MCF 10A (cell line): ENCODE measurements around the gene PLA1A. TPM values are rescaled to one million over a fixed set of nuclear protein-coding genes. Genes with fewer than 3 reads are reported as not detected.
"Not testable (repeated sequence)": the region's sequence is repeated elsewhere in the genome, so short reads cannot be mapped to it uniquely, and the experiment has no call there.

ENCODE experiments used
- Bru-seq: library from RNA; stranded (reverse); fragments of 400-500 nt; gene quantifications from one replicate; lab custom pipeline; 2021; lab: Mats Ljungman, UMichigan
- BruChase-seq, 2 experiments: library from RNA; stranded (reverse); fragments of 400-500 nt; gene quantifications; one replicate each; lab custom pipeline; 2021; lab: Mats Ljungman, UMichigan
- BruUV-seq: library from RNA; stranded (reverse); fragments of 400-500 nt; replicated peaks from 2 replicates; lab custom pipeline; 2021; lab: Mats Ljungman, UMichigan
- CTCF ChIA-PET: fragments of 300-600 bp; sonication (Branson Sonifier 250); formaldehyde crosslinking; extraction: SDS; loops from one replicate; lab custom pipeline; 2021; ENCODE audit warnings: antibody characterized with exemption, inconsistent platforms; lab: Yijun Ruan, JAX
- POLR2A ChIA-PET: fragments of 300-600, 350-650 bp; sonication (Branson Sonifier 250); formaldehyde crosslinking; extraction: SDS; loops from one replicate; lab custom pipeline; 2020; ENCODE audit warnings: antibody characterized with exemption, inconsistent platforms; lab: Yijun Ruan, JAX
- DNase-seq: peaks from one replicate; pipeline ENCODE4 v3.0.0-alpha.2; 2018; ENCODE audit not compliant: unreplicated experiment
- H3K27ac Mint-ChIP-seq: one replicate; pipeline ENCODE4 v1.8.0; 2022; ENCODE audit warnings: mild to moderate bottlenecking, low read depth, mixed read lengths; ENCODE audit not compliant: unreplicated experiment
- H3K27me3 Mint-ChIP-seq: one replicate; pipeline ENCODE4 v1.8.0; 2022; ENCODE audit warnings: mixed read lengths; ENCODE audit not compliant: insufficient read depth, unreplicated experiment
- H3K36me3 Mint-ChIP-seq: one replicate; pipeline ENCODE4 v1.8.0; 2022; ENCODE audit warnings: mild to moderate bottlenecking, moderate library complexity, mixed read lengths; ENCODE audit not compliant: insufficient read depth, unreplicated experiment
- H3K4me1 Mint-ChIP-seq: one replicate; pipeline ENCODE4 v1.8.0; 2022; ENCODE audit warnings: mixed read lengths; ENCODE audit not compliant: insufficient read depth, unreplicated experiment
- H3K4me3 Mint-ChIP-seq: one replicate; pipeline ENCODE4 v1.8.0; 2022; ENCODE audit warnings: mild to moderate bottlenecking, moderate library complexity, mixed read lengths; ENCODE audit not compliant: unreplicated experiment
- H3K9me3 Mint-ChIP-seq: one replicate; pipeline ENCODE4 v1.8.0; 2022; ENCODE audit warnings: mixed read lengths; ENCODE audit not compliant: unreplicated experiment
- CTCF ChIP-seq: fragments of 200-600 bp; IDR thresholded peaks from one replicate; pipeline ENCODE4 v1.8.0; 2022; ENCODE audit warnings: antibody characterized with exemption, mild to moderate bottlenecking; ENCODE audit not compliant: unreplicated experiment
- intact Hi-C: fragments of 100-400 bp; cut with micrococcal nuclease; formaldehyde crosslinking; loops from 2 replicates; pipeline ENCODE4 v1.14.1; 2022
- long read RNA-seq: library from polyadenylated mRNA; stranded (forward); transcript quantifications from one replicate; pipeline ENCODE4 v2.0.0, GENCODE V29; 2022
- total RNA-seq: library from RNA; stranded (reverse); gene quantifications from 2 replicates; pipeline ENCODE4 v1.2.3, GENCODE V29; 2022

The PLA1A gene
- total RNA-seq (not detected in 2 replicates), Bru-seq, nascent RNA (percentile 4 among the genes with signal in this experiment), BruChase-seq, experiment 1, labeled RNA remaining after a 6-hour chase (not detected), BruChase-seq, experiment 2, labeled RNA remaining after a 2-hour chase (percentile 6 among the genes with signal in this experiment)
- long read RNA-seq: 0 reads

DNA sequence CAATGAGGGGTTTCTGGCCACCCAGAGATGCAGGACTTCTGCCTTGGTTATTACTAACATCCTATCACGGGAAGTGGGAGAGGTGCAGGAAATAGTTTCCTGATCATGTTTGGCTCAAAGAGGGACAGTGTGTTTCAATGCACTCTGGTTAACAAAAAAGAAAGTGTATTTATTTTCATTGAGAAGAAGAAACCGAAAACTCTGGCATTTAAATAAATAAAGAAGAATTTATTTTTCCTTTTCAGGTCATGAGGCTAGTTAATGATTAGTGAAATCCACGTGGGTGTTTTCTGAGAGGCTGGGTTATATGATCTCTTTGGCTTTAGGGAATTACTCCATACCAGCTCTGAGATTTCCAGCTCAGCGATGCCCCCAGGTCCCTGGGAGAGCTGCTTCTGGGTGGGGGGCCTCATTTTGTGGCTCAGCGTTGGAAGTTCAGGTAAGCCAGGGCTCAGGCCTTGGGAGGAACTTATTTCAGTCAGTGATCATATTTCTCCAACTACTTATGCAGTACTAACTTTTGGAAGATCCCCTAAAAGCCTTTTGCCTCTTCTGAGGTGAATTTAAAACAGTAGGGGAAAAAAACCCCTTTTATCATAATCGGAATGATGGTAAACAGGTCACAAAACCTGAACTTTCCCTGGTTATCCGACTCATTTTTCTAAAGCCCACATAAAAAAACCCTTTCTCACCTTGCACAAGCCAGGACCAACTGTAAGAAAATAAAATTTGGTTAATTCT, at the start of gene PLA1A:
Gene PLA1A (plus strand): TSS at position 338 of the 741 bp plus-strand sequence. CDS start 29 bp downstream, at position 367.
- H3K4me3 Mint-ChIP-seq: no peak within 1 kb of the TSS
- no peak for DNase-seq
- H3K27me3 Mint-ChIP-seq: no peaks in the 10 kb centered on the region
- H3K4me1 Mint-ChIP-seq: no peaks in the 10 kb centered on the region
- H3K27ac Mint-ChIP-seq: no peak within 1 kb of the TSS
- H3K9me3 Mint-ChIP-seq: no peaks in the 10 kb centered on the region
- BruUV-seq: no TSS peak
- intact Hi-C loops: no loop called here
- POLR2A ChIA-PET: no interaction called here
- no peaks in the 10 kb centered on the region for H3K36me3 Mint-ChIP-seq
- no peak for TF ChIP-seq CTCF
- CTCF ChIA-PET: no interaction called here

DNA sequence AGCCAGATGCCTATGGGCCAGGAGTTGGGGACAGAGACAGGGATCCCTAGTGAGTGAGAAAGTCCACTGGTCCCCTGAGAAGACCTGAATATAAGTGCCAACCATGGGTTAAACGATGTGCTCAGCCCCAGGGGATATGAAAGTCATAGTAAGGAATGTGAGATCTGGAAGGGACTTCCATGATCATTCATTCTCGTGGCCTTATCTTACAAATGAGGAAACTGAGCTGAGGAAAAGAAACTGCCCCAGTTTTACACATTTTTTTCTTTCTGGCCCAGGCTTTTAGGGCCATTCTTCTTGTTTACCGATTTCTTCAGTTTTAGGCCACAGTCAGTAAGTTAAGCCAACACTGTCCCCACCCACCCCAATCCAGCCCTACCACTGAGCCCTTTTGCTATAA, 49.3 kb upstream of the PLA1A start:
- intact Hi-C loops: no loop called here
- no peak for TF ChIP-seq CTCF
- Mint-ChIP-seq H3K27me3 (no peaks in the 10 kb centered on the region), H3K4me3 (no peak overlapping the region), H3K4me1 (no peaks in the 10 kb centered on the region), H3K36me3 (no peaks in the 10 kb centered on the region), H3K9me3 (no peaks in the 10 kb centered on the region), H3K27ac (no peak overlapping the region)
- BruUV-seq: no TSS peak
- ChIA-PET POLR2A (no interaction called here), CTCF (no interaction called here)
- no peak for DNase-seq

GRCh38 chr3:119550192-119550910, 47.3 kb upstream of the PLA1A start:
- TF ChIP-seq CTCF: no peak
- CTCF ChIA-PET: interaction anchor here (0.7 to 1.4 kb wide), 2 partner anchors 10 to 111 kb away, joined by 3 to 4 read pairs; no protein-coding TSS in a partner anchor
- POLR2A ChIA-PET: no interaction called here
- Mint-ChIP-seq H3K9me3 (no peaks in the 10 kb centered on the region), H3K4me1 (no peaks in the 10 kb centered on the region), H3K27me3 (no peaks in the 10 kb centered on the region), H3K4me3 (no peak overlapping the region), H3K36me3 (no peaks in the 10 kb centered on the region), H3K27ac (no peak overlapping the region)
- BruUV-seq: no TSS peak
- intact Hi-C loops: no loop called here
- DNase-seq: no peak

- no TSS peak for BruUV-seq
- Mint-ChIP-seq H3K9me3 (no peaks in the 10 kb centered on the region), H3K4me3 (no peak overlapping the region), H3K27ac (no peak overlapping the region), H3K36me3 (no peaks in the 10 kb centered on the region), H3K27me3 (no peaks in the 10 kb centered on the region), H3K4me1 (no peaks in the 10 kb centered on the region)
- POLR2A ChIA-PET: no interaction called here
- CTCF ChIA-PET: no interaction called here
- no peak for DNase-seq
- TF ChIP-seq CTCF: no peak
- intact Hi-C loops: no loop called here
Measured at GRCh38 chr3:119551598-119551997, 46.1 kb upstream of the PLA1A start.

GRCh38 chr3:119552928-119553327, 44.8 kb upstream of the PLA1A start:
- H3K4me3 Mint-ChIP-seq, BruUV-seq, H3K9me3 Mint-ChIP-seq, POLR2A ChIA-PET, intact Hi-C loops, H3K36me3 Mint-ChIP-seq, H3K27ac Mint-ChIP-seq, H3K4me1 Mint-ChIP-seq, DNase-seq, H3K27me3 Mint-ChIP-seq: not testable (repeated sequence)
- CTCF ChIA-PET: interaction anchor here (1.2 kb wide), 1 partner anchor 11 kb away, joined by 5 read pairs; no protein-coding TSS in a partner anchor
